WTC11 (cell line): ENCODE results near the gene ZNF670. TPM values are rescaled to one million over a fixed set of nuclear protein-coding genes. Genes with fewer than 3 reads are reported as not detected.

Experiments
- ATAC-seq: fragments of 200-7000 bp; cut with Tn5 transposase; 2 replicates; pipeline ENCODE4 v1.10.0; 2021; ENCODE audit warnings: mild to moderate bottlenecking, moderate library complexity
- CTCF ChIA-PET: fragments of 300-600 bp; sonication (Branson Sonifier 250); formaldehyde crosslinking; loops from one replicate; lab custom pipeline; 2021; ENCODE audit warnings: antibody characterized with exemption; lab: Charles Lee
- POLR2A ChIA-PET: fragments of 350-600 bp; sonication (Branson Sonifier 250); formaldehyde crosslinking; loops from one replicate; lab custom pipeline; 2021; ENCODE audit warnings: antibody characterized with exemption; lab: Charles Lee
- DNase-seq: peaks from one replicate; pipeline ENCODE4 v3.0.0; 2021; ENCODE audit warnings: low spot score
- H3K27ac Mint-ChIP-seq: 2 replicates; pipeline ENCODE4 v1.8.0; 2021; ENCODE audit warnings: mixed read lengths
- H3K27me3 Mint-ChIP-seq: 2 replicates; pipeline ENCODE4 v1.8.0; 2021; ENCODE audit warnings: low read depth, mild to moderate bottlenecking, moderate library complexity, mixed read lengths
- H3K36me3 Mint-ChIP-seq: 2 replicates; pipeline ENCODE4 v1.8.0; 2021; ENCODE audit warnings: mixed read lengths
- H3K4me1 Mint-ChIP-seq: 2 replicates; pipeline ENCODE4 v1.8.0; 2022; ENCODE audit warnings: mixed read lengths
- H3K4me3 Mint-ChIP-seq: 2 replicates; pipeline ENCODE4 v1.8.0; 2021; ENCODE audit warnings: mild to moderate bottlenecking, moderate library complexity, mixed read lengths
- H3K9me3 Mint-ChIP-seq: 2 replicates; pipeline ENCODE4 v1.8.0; 2021; ENCODE audit warnings: mixed read lengths
- ATF3 ChIP-seq: sonication (generic); formaldehyde crosslinking; conservative IDR thresholded peaks from 2 replicates; pipeline ENCODE4 v1.8.1; 2022; ENCODE audit warnings: mild to moderate bottlenecking, missing genetic modification reagents
- CBFB ChIP-seq: sonication (generic); formaldehyde crosslinking; IDR thresholded peaks from 2 replicates; pipeline ENCODE4 v1.8.1; 2022; ENCODE audit warnings: mild to moderate bottlenecking, low read depth, missing genetic modification reagents
- CDX4 ChIP-seq: fragments of 250-450 bp; sonication (Bioruptor Pico); IDR thresholded peaks from 2 replicates; pipeline ENCODE4 v1.9.0; 2021; ENCODE audit warnings: moderate library complexity, mild to moderate bottlenecking, inconsistent platforms, borderline replicate concordance
- CREB1 ChIP-seq: sonication (generic); formaldehyde crosslinking; IDR thresholded peaks from 2 replicates; pipeline ENCODE4 v1.8.0; 2023; ENCODE audit warnings: mild to moderate bottlenecking, missing genetic modification reagents
- CREM ChIP-seq: sonication (generic); formaldehyde crosslinking; IDR thresholded peaks from 2 replicates; pipeline ENCODE4 v1.8.1; 2022; ENCODE audit warnings: mild to moderate bottlenecking, missing genetic modification reagents, moderate library complexity
- E2F4 ChIP-seq: sonication (generic); formaldehyde crosslinking; IDR thresholded peaks from 2 replicates; pipeline ENCODE4 v1.8.1; 2022; ENCODE audit warnings: low read depth, mild to moderate bottlenecking, moderate library complexity, missing genetic modification reagents, borderline replicate concordance
- ETV6 ChIP-seq: sonication (generic); formaldehyde crosslinking; IDR thresholded peaks from 2 replicates; pipeline ENCODE4 v1.8.1; 2022; ENCODE audit warnings: mild to moderate bottlenecking, missing genetic modification reagents
- FOXP1 ChIP-seq: sonication (generic); formaldehyde crosslinking; IDR thresholded peaks from 2 replicates; pipeline ENCODE4 v1.8.0; 2022; ENCODE audit warnings: missing genetic modification reagents, mild to moderate bottlenecking, moderate library complexity, borderline replicate concordance
- GRHL2 ChIP-seq: fragments of 250-450 bp; sonication (Bioruptor Pico); IDR thresholded peaks from 2 replicates; pipeline ENCODE4 v1.8.0; 2022; ENCODE audit warnings: mild to moderate bottlenecking, moderate library complexity; ENCODE audit not compliant: insufficient replicate concordance, severe bottlenecking
- IRF1 ChIP-seq: sonication (generic); formaldehyde crosslinking; IDR thresholded peaks from 2 replicates; pipeline ENCODE4 v1.8.0; 2023; ENCODE audit warnings: missing genetic modification reagents
- JAZF1 ChIP-seq: fragments of 250-450 bp; sonication (Bioruptor Pico); IDR thresholded peaks from 2 replicates; pipeline ENCODE4 v1.9.0; 2021; ENCODE audit warnings: moderate library complexity, mild to moderate bottlenecking, inconsistent platforms
- JUN ChIP-seq: sonication (generic); formaldehyde crosslinking; IDR thresholded peaks from 2 replicates; pipeline ENCODE4 v1.8.0; 2023; ENCODE audit warnings: mild to moderate bottlenecking, missing genetic modification reagents
- KAT7 ChIP-seq: sonication (generic); formaldehyde crosslinking; IDR thresholded peaks from 2 replicates; pipeline ENCODE4 v1.8.1; 2023; ENCODE audit warnings: missing genetic modification reagents, mild to moderate bottlenecking, borderline replicate concordance
- NFE2L1 ChIP-seq: sonication (generic); formaldehyde crosslinking; IDR thresholded peaks from 2 replicates; pipeline ENCODE4 v1.8.1; 2023; ENCODE audit warnings: missing genetic modification reagents
- NR3C1 ChIP-seq: sonication (generic); formaldehyde crosslinking; conservative IDR thresholded peaks from 2 replicates; pipeline ENCODE4 v1.8.1; 2023; ENCODE audit warnings: low read depth, mild to moderate bottlenecking, missing genetic modification reagents
- RELA ChIP-seq: sonication (generic); formaldehyde crosslinking; IDR thresholded peaks from 2 replicates; pipeline ENCODE4 v1.8.1; 2022; ENCODE audit warnings: missing genetic modification reagents, mild to moderate bottlenecking, borderline replicate concordance
- SOX15 ChIP-seq: fragments of 250-450 bp; sonication (Bioruptor Pico); IDR thresholded peaks from 2 replicates; pipeline ENCODE4 v1.9.0; 2021; ENCODE audit warnings: mild to moderate bottlenecking
- SP1 ChIP-seq: sonication (generic); formaldehyde crosslinking; conservative IDR thresholded peaks from 2 replicates; pipeline ENCODE4 v1.8.1; 2022; ENCODE audit warnings: missing genetic modification reagents
- TP53 ChIP-seq: sonication (generic); formaldehyde crosslinking; IDR thresholded peaks from 2 replicates; pipeline ENCODE4 v1.8.1; 2023; ENCODE audit warnings: mild to moderate bottlenecking, missing genetic modification reagents
- USF2 ChIP-seq: sonication (generic); formaldehyde crosslinking; IDR thresholded peaks from 2 replicates; pipeline ENCODE4 v1.8.1; 2023; ENCODE audit warnings: mild to moderate bottlenecking, missing genetic modification reagents, moderate library complexity
- ZBTB21 ChIP-seq: sonication (generic); formaldehyde crosslinking; IDR thresholded peaks from 2 replicates; pipeline ENCODE4 v1.8.1; 2023; ENCODE audit warnings: mild to moderate bottlenecking, missing genetic modification reagents, borderline replicate concordance
- ZNF121 ChIP-seq: sonication (generic); formaldehyde crosslinking; IDR thresholded peaks from 2 replicates; pipeline ENCODE4 v1.8.0; 2023; ENCODE audit warnings: missing genetic modification reagents
- ZNF219 ChIP-seq: sonication (generic); formaldehyde crosslinking; IDR thresholded peaks from 2 replicates; pipeline ENCODE4 v1.8.0; 2023; ENCODE audit warnings: missing genetic modification reagents, mild to moderate bottlenecking, borderline replicate concordance
- ZNF263 ChIP-seq: sonication (generic); formaldehyde crosslinking; IDR thresholded peaks from 2 replicates; pipeline ENCODE4 v1.8.1; 2022; ENCODE audit warnings: low read depth, mild to moderate bottlenecking, moderate library complexity, missing genetic modification reagents
- ZNF317 ChIP-seq: sonication (generic); formaldehyde crosslinking; IDR thresholded peaks from 2 replicates; pipeline ENCODE4 v1.8.1; 2023; ENCODE audit warnings: low read depth, mild to moderate bottlenecking, moderate library complexity, missing genetic modification reagents, borderline replicate concordance
- ZNF423 ChIP-seq: fragments of 250-450 bp; sonication (Bioruptor Pico); IDR thresholded peaks from 2 replicates; pipeline ENCODE4 v2.1.2; 2022; ENCODE audit warnings: mild to moderate bottlenecking, moderate library complexity
- ZNF532 ChIP-seq: fragments of 250-450 bp; sonication (Bioruptor Pico); IDR thresholded peaks from 2 replicates; pipeline ENCODE4 v1.9.0; 2021; ENCODE audit warnings: mild to moderate bottlenecking, borderline replicate concordance
- total RNA-seq: library from RNA; stranded (reverse); gene quantifications from 3 replicates; pipeline ENCODE4 v1.2.3, GENCODE V29; 2021

ZNF670 gene
- total RNA-seq, 1 experiment from 2014 or later: 11.1 TPM

- TF ChIP-seq ZNF263 (CRISPR knock-in tag) (0 out of 2 replicates have a peak, but pooled peaks have one; percentile 1), ZNF423 (CRISPR knock-in tag) (peak; percentile 85), ZNF121 (CRISPR knock-in tag) (peak; percentile 26; the same call in 1 of the 2 replicates), FOXP1 (CRISPR knock-in tag) (peak; percentile 21), E2F4 (CRISPR knock-in tag) (0 out of 2 replicates have a peak, but pooled peaks have one; percentile 28), SP1 (CRISPR knock-in tag) (peak; percentile 55; the same call in 1 of the 2 replicates), KAT7 (0 out of 2 replicates have a peak, but pooled peaks have one; percentile 42), SOX15 (CRISPR knock-in tag) (no peak), ZBTB21 (CRISPR knock-in tag) (0 out of 2 replicates have a peak, but pooled peaks have one; percentile 31), CDX4 (CRISPR knock-in tag) (no peak), CREM (CRISPR knock-in tag) (peak; percentile 45; the same call in 1 of the 2 replicates), ATF3 (no peak)
These were observed 33.3 kb upstream of the ZNF670 start (continued) for GRCh38 chr1:247111700-247112478.

- peak; percentile 9; the same call in 1 of the 2 replicates for ATAC-seq
- ChIA-PET POLR2A (interaction anchor here (0.6 kb wide), 1 partner anchor 179 kb away, joined by 3 read pairs; the partner anchor contains the start of gene AHCTF1), CTCF (interaction anchor here (0.7 to 1.5 kb wide), 2 partner anchors 8 to 35 kb away, joined by 3 to 6 read pairs; no protein-coding TSS in a partner anchor)
- peaks cover 16% of the 10 kb centered on the region for H3K4me1 Mint-ChIP-seq
- H3K4me3 Mint-ChIP-seq: peak overlapping the region; percentile 78
- no peak overlapping the region for H3K27ac Mint-ChIP-seq
- peaks cover 56% of the 10 kb centered on the region for H3K27me3 Mint-ChIP-seq
- DNase-seq: peak; percentile 46
- H3K9me3 Mint-ChIP-seq: no peaks in the 10 kb centered on the region
- no peaks in the 10 kb centered on the region for H3K36me3 Mint-ChIP-seq
- no peak for TF ChIP-seq JAZF1 (CRISPR knock-in tag)
- TF ChIP-seq JUN (CRISPR knock-in tag): no peak
- TF ChIP-seq ZNF532: no peak
- TF ChIP-seq ETV6 (CRISPR knock-in tag): no peak
- TF ChIP-seq NR3C1: no peak
- TF ChIP-seq RELA (CRISPR knock-in tag): no peak
- TF ChIP-seq CREM (CRISPR knock-in tag): no peak
- TF ChIP-seq NFE2L1 (CRISPR knock-in tag): no peak
- no peak for TF ChIP-seq GRHL2 (CRISPR knock-in tag)
- TF ChIP-seq ZNF317: 0 out of 2 replicates have a peak, but pooled peaks have one; percentile 13
- TF ChIP-seq ZNF219 (CRISPR knock-in tag): no peak
- TF ChIP-seq CREB1: no peak
- no peak for TF ChIP-seq CBFB
- TF ChIP-seq TP53 (CRISPR knock-in tag): 0 out of 2 replicates have a peak, but pooled peaks have one; percentile 45
- TF ChIP-seq USF2 (CRISPR knock-in tag): 0 out of 2 replicates have a peak, but pooled peaks have one; percentile 10
- no peak for TF ChIP-seq IRF1 (CRISPR knock-in tag)
- TF ChIP-seq CDX4 (CRISPR knock-in tag): no peak
These were observed 32.7 kb upstream of the ZNF670 start for GRCh38 chr1:247111259-247111699.
